SK-N-SH treated with all-trans-retinoic acid at 6 μM for 48 hours (cell line): ENCODE data around the gene PSMB1.

Source experiments
- ATAC-seq: fragments of 200-7000 bp; cut with Tn5 transposase; 3 replicates; pipeline ENCODE4 v1.9.1; 2020; ENCODE audit warnings: mild to moderate bottlenecking, moderate library complexity
- ARNTL ChIP-seq: fragments of 450-650 bp; formaldehyde crosslinking; IDR thresholded peaks from 2 replicates; pipeline ENCODE4 v1.5.0; 2020; ENCODE audit warnings: low read depth, mild to moderate bottlenecking, moderate library complexity, borderline replicate concordance
- BACH2 ChIP-seq: fragments of 250-450 bp; sonication (Bioruptor Pico); IDR thresholded peaks from 2 replicates; pipeline ENCODE4 v1.9.0; 2021; ENCODE audit warnings: mild to moderate bottlenecking, borderline replicate concordance
- CREB5 ChIP-seq: fragments of 250-450 bp; sonication (Bioruptor Pico); IDR thresholded peaks from 2 replicates; pipeline ENCODE4 v1.5.1; 2020; ENCODE audit warnings: low read depth, mild to moderate bottlenecking, moderate library complexity
- CSDC2 ChIP-seq: fragments of 250-450 bp; sonication (Bioruptor Pico); IDR thresholded peaks from 2 replicates; pipeline ENCODE4 v1.5.0; 2020; ENCODE audit warnings: mild to moderate bottlenecking, moderate library complexity
- ESRRG ChIP-seq: fragments of 250-450 bp; sonication (Bioruptor Pico); IDR thresholded peaks from 2 replicates; pipeline ENCODE4 v1.6.1; 2021; ENCODE audit warnings: mild to moderate bottlenecking
- GLIS3 ChIP-seq: fragments of 250-450 bp; sonication (Bioruptor Pico); IDR thresholded peaks from 2 replicates; pipeline ENCODE4 v1.5.0; 2020; ENCODE audit warnings: mild to moderate bottlenecking, moderate library complexity
- ISL1 ChIP-seq: fragments of 250-450 bp; sonication (Bioruptor Pico); IDR thresholded peaks from 2 replicates; pipeline ENCODE4 v2.1.2; 2022; ENCODE audit warnings: mild to moderate bottlenecking, moderate library complexity
- OSR1 ChIP-seq: fragments of 250-450 bp; sonication (Bioruptor Pico); IDR thresholded peaks from 2 replicates; pipeline ENCODE4 v1.8.0; 2022; ENCODE audit warnings: moderate library complexity, mild to moderate bottlenecking, inconsistent platforms
- PPARA ChIP-seq: fragments of 250-450 bp; sonication (Bioruptor Pico); IDR thresholded peaks from 2 replicates; pipeline ENCODE4 v1.5.0; 2020; ENCODE audit warnings: mild to moderate bottlenecking, borderline replicate concordance
- RARB ChIP-seq: fragments of 250-450 bp; sonication (Bioruptor Pico); IDR thresholded peaks from 2 replicates; pipeline ENCODE4 v1.8.0; 2021; ENCODE audit warnings: mild to moderate bottlenecking, moderate library complexity
- SNAI2 ChIP-seq: fragments of 250-450 bp; sonication (Bioruptor Pico); IDR thresholded peaks from 2 replicates; pipeline ENCODE4 v1.5.0; 2020; ENCODE audit warnings: mild to moderate bottlenecking, moderate library complexity
- TCF4 ChIP-seq: fragments of 250-450 bp; sonication (Bioruptor Pico); IDR thresholded peaks from 2 replicates; pipeline ENCODE4 v1.8.0; 2021; ENCODE audit warnings: mild to moderate bottlenecking, moderate library complexity, borderline replicate concordance
- TOX ChIP-seq: fragments of 250-450 bp; sonication (Bioruptor Pico); IDR thresholded peaks from 2 replicates; pipeline ENCODE4 v1.8.0; 2021; ENCODE audit warnings: mild to moderate bottlenecking, moderate library complexity, borderline replicate concordance
- ZC3H10 ChIP-seq: fragments of 250-450 bp; sonication (Bioruptor Pico); IDR thresholded peaks from 2 replicates; pipeline ENCODE4 v1.5.1; 2021; ENCODE audit warnings: mild to moderate bottlenecking, moderate library complexity
- ZFP3 ChIP-seq: fragments of 250-450 bp; sonication (Bioruptor Pico); IDR thresholded peaks from 2 replicates; pipeline ENCODE4 v1.5.0; 2020; ENCODE audit warnings: mild to moderate bottlenecking, moderate library complexity
- ZFP30 ChIP-seq: fragments of 450-650 bp; formaldehyde crosslinking; IDR thresholded peaks from 2 replicates; pipeline ENCODE4 v1.5.0; 2022; ENCODE audit warnings: mild to moderate bottlenecking, moderate library complexity
- ZNF565 ChIP-seq: fragments of 450-650 bp; formaldehyde crosslinking; conservative IDR thresholded peaks from 2 replicates; pipeline ENCODE4 v1.5.0; 2020; ENCODE audit warnings: low read depth, mild to moderate bottlenecking, moderate library complexity
- ZNF70 ChIP-seq: fragments of 450-650 bp; formaldehyde crosslinking; IDR thresholded peaks from 2 replicates; pipeline ENCODE4 v1.5.0; 2020; ENCODE audit warnings: mild to moderate bottlenecking, moderate library complexity
- ZNF8 ChIP-seq: fragments of 450-650 bp; formaldehyde crosslinking; IDR thresholded peaks from 2 replicates; pipeline ENCODE4 v1.5.0; 2020; ENCODE audit warnings: mild to moderate bottlenecking, moderate library complexity
- TF ChIP-seq, protein P1 (sequence below): fragments of 250-450 bp; sonication (Bioruptor Pico); IDR thresholded peaks from 2 replicates; pipeline ENCODE4 v1.8.0; 2020; ENCODE audit warnings: mild to moderate bottlenecking, moderate library complexity, borderline replicate concordance
- TF ChIP-seq, protein P2 (sequence below): fragments of 250-450 bp; sonication (Bioruptor Pico); IDR thresholded peaks from 2 replicates; pipeline ENCODE4 v1.5.1; 2021; ENCODE audit warnings: mild to moderate bottlenecking, moderate library complexity
- TF ChIP-seq, protein P3 (sequence below): fragments of 250-450 bp; sonication (Bioruptor Pico); IDR thresholded peaks from 2 replicates; pipeline ENCODE4 v1.8.0; 2021; ENCODE audit warnings: low read depth, mild to moderate bottlenecking, moderate library complexity, borderline replicate concordance
- TF ChIP-seq, protein P4 (sequence below): fragments of 250-450 bp; sonication (Bioruptor Pico); IDR thresholded peaks from 2 replicates; pipeline ENCODE4 v1.5.0; 2020; ENCODE audit warnings: mild to moderate bottlenecking, moderate library complexity

PSMB1 gene

DNA sequence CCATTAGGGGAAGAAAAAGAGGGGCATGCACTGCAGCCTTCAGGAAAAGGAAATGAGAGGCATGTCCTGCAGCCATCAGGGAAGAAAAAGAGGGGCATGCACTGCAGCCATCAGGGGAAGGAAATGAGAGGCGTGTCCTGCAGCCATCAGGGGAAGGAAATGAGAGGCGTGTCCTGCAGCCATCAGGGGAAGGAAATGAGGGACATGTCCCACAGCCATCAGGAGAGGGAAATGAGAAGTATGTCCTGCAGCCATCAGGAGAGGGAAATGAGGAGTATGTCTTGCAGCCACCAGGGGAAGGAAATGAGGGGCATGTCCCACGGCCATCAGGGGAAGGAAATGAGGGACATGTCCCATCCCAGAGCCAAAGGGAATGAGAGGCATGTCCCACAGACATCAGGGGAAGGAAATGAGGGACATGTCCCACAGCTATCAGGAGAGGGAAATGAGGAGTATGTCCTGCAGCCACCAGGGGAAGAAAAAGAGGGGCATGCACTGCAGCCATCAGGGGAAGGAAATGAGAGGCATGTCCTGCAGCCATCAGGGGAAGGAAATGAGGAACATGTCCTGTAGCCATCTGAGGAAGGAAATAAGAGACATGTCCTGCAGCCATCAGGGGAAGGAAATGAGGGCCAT is 52.0 kb downstream of the PSMB1 start:
- TF ChIP-seq PPARA (CRISPR knock-in tag) (no peak), RARB (no peak), ZFP3 (CRISPR knock-in tag) (no peak), BACH2 (CRISPR knock-in tag) (no peak), CREB5 (no peak), ISL1 (CRISPR knock-in tag) (no peak), TOX (CRISPR knock-in tag) (no peak), OSR1 (CRISPR knock-in tag) (no peak), ZNF8 (CRISPR knock-in tag) (no peak), ZFP30 (CRISPR knock-in tag) (no peak), ZNF70 (CRISPR knock-in tag) (no peak), TCF4 (CRISPR knock-in tag) (no peak), ARNTL (CRISPR knock-in tag) (no peak), CSDC2 (no peak), GLIS3 (no peak), SNAI2 (CRISPR knock-in tag) (no peak)
- TF ChIP-seq, protein P1, sequence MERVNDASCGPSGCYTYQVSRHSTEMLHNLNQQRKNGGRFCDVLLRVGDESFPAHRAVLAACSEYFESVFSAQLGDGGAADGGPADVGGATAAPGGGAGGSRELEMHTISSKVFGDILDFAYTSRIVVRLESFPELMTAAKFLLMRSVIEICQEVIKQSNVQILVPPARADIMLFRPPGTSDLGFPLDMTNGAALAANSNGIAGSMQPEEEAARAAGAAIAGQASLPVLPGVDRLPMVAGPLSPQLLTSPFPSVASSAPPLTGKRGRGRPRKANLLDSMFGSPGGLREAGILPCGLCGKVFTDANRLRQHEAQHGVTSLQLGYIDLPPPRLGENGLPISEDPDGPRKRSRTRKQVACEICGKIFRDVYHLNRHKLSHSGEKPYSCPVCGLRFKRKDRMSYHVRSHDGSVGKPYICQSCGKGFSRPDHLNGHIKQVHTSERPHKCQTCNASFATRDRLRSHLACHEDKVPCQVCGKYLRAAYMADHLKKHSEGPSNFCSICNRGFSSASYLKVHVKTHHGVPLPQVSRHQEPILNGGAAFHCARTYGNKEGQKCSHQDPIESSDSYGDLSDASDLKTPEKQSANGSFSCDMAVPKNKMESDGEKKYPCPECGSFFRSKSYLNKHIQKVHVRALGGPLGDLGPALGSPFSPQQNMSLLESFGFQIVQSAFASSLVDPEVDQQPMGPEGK, result no peak
- TF ChIP-seq, protein P2, sequence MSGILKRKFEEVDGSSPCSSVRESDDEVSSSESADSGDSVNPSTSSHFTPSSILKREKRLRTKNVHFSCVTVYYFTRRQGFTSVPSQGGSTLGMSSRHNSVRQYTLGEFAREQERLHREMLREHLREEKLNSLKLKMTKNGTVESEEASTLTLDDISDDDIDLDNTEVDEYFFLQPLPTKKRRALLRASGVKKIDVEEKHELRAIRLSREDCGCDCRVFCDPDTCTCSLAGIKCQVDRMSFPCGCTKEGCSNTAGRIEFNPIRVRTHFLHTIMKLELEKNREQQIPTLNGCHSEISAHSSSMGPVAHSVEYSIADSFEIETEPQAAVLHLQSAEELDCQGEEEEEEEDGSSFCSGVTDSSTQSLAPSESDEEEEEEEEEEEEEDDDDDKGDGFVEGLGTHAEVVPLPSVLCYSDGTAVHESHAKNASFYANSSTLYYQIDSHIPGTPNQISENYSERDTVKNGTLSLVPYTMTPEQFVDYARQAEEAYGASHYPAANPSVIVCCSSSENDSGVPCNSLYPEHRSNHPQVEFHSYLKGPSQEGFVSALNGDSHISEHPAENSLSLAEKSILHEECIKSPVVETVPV (CRISPR knock-in tag), result no peak
- TF ChIP-seq, protein P3, sequence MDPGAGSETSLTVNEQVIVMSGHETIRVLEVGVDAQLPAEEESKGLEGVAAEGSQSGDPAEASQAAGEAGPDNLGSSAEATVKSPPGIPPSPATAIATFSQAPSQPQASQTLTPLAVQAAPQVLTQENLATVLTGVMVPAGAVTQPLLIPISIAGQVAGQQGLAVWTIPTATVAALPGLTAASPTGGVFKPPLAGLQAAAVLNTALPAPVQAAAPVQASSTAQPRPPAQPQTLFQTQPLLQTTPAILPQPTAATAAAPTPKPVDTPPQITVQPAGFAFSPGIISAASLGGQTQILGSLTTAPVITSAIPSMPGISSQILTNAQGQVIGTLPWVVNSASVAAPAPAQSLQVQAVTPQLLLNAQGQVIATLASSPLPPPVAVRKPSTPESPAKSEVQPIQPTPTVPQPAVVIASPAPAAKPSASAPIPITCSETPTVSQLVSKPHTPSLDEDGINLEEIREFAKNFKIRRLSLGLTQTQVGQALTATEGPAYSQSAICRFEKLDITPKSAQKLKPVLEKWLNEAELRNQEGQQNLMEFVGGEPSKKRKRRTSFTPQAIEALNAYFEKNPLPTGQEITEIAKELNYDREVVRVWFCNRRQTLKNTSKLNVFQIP, result no peak
- TF ChIP-seq, protein P4, sequence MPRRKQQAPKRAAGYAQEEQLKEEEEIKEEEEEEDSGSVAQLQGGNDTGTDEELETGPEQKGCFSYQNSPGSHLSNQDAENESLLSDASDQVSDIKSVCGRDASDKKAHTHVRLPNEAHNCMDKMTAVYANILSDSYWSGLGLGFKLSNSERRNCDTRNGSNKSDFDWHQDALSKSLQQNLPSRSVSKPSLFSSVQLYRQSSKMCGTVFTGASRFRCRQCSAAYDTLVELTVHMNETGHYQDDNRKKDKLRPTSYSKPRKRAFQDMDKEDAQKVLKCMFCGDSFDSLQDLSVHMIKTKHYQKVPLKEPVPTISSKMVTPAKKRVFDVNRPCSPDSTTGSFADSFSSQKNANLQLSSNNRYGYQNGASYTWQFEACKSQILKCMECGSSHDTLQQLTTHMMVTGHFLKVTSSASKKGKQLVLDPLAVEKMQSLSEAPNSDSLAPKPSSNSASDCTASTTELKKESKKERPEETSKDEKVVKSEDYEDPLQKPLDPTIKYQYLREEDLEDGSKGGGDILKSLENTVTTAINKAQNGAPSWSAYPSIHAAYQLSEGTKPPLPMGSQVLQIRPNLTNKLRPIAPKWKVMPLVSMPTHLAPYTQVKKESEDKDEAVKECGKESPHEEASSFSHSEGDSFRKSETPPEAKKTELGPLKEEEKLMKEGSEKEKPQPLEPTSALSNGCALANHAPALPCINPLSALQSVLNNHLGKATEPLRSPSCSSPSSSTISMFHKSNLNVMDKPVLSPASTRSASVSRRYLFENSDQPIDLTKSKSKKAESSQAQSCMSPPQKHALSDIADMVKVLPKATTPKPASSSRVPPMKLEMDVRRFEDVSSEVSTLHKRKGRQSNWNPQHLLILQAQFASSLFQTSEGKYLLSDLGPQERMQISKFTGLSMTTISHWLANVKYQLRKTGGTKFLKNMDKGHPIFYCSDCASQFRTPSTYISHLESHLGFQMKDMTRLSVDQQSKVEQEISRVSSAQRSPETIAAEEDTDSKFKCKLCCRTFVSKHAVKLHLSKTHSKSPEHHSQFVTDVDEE, result no peak
- TF ChIP-seq, all 23 proteins: peak for 0
- no peak for ATAC-seq

GRCh38 chr6:170497841-170498301 is 55.2 kb downstream of the PSMB1 start:
- ATAC-seq, result no peak
- TF ChIP-seq TCF4 (CRISPR knock-in tag), result no peak
- no peak for TF ChIP-seq ZNF8 (CRISPR knock-in tag)
- TF ChIP-seq, protein P2 (CRISPR knock-in tag), result no peak
- TF ChIP-seq CREB5, result no peak
- TF ChIP-seq ARNTL (CRISPR knock-in tag), result no peak
- no peak for TF ChIP-seq ZNF565 (CRISPR knock-in tag)
- TF ChIP-seq CSDC2, result no peak
- TF ChIP-seq ESRRG (CRISPR knock-in tag), result no peak
- no peak for TF ChIP-seq ZC3H10 (CRISPR knock-in tag)
- no peak for TF ChIP-seq OSR1 (CRISPR knock-in tag)
- TF ChIP-seq SNAI2 (CRISPR knock-in tag), result no peak
- TF ChIP-seq, protein P3, result no peak
- TF ChIP-seq ZFP30 (CRISPR knock-in tag), result no peak
- no peak for TF ChIP-seq ISL1 (CRISPR knock-in tag)
- TF ChIP-seq GLIS3, result no peak
- TF ChIP-seq, protein P1, result no peak
